Sigmoid colon (tissue), 4 donors: Measurements from ENCODE around the gene SHISA5.

Experiments
- EP300 ChIP-seq, 4 donors: sonication (generic); formaldehyde crosslinking; IDR thresholded peaks; one replicate each; pipeline ENCODE4 v1.6.1; 2017; ENCODE audit warnings: antibody characterized with exemption in 4 of 4
- POLR2A ChIP-seq, 2 donors: fragments of 450-650 bp; IDR thresholded peaks; one replicate each; pipeline ENCODE4 v1.6.1; 2016; ENCODE audit warnings: antibody characterized with exemption in 2 of 2, mild to moderate bottlenecking in 2 of 2, moderate library complexity in 2 of 2
- POLR2AphosphoS5 ChIP-seq, 4 donors: sonication (generic); formaldehyde crosslinking; IDR thresholded peaks; one replicate each; pipeline ENCODE4 v1.6.1; 2017; ENCODE audit warnings: antibody characterized with exemption in 4 of 4
- TF ChIP-seq, protein P1 (sequence below), 4 experiments: fragments of 450-650 bp in 3 of 4; fragments of 200-600 bp in 1 of 4; IDR thresholded peaks; one replicate each; pipeline ENCODE4 v1.5.1; 2016 to 2019; ENCODE audit warnings: antibody characterized with exemption in 4 of 4, mild to moderate bottlenecking in 3 of 4, moderate library complexity in 2 of 4

DNA sequence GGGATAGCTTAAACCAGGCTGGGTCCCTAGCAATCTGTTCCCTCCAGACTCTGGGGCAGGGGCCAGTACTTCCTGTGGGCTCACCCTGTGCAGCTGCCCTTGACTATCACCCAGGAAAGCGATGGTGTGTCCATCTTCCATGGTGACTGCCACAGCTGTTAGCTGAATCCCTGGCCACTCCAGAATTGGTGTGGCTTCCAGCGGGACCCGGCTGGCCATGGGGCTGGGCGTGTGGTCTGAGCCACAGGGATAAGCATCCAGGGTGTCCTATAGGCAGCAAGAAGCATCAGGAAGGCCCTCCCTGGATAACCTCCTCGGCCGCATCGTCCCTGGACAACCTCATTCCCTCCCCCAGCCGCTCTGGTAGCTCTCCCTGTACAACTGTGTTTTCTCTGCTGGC is 81.3 kb downstream of the SHISA5 start:
- no peak for TF ChIP-seq EP300 (IDR thresholded peaks at IDR 0.05)
- TF ChIP-seq POLR2A (IDR thresholded peaks at IDR 0.05), result no peak
- TF ChIP-seq, protein P1, sequence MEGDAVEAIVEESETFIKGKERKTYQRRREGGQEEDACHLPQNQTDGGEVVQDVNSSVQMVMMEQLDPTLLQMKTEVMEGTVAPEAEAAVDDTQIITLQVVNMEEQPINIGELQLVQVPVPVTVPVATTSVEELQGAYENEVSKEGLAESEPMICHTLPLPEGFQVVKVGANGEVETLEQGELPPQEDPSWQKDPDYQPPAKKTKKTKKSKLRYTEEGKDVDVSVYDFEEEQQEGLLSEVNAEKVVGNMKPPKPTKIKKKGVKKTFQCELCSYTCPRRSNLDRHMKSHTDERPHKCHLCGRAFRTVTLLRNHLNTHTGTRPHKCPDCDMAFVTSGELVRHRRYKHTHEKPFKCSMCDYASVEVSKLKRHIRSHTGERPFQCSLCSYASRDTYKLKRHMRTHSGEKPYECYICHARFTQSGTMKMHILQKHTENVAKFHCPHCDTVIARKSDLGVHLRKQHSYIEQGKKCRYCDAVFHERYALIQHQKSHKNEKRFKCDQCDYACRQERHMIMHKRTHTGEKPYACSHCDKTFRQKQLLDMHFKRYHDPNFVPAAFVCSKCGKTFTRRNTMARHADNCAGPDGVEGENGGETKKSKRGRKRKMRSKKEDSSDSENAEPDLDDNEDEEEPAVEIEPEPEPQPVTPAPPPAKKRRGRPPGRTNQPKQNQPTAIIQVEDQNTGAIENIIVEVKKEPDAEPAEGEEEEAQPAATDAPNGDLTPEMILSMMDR (IDR thresholded peaks at IDR 0.05), result no peak
- peak in 1 of 4 donors; percentile 40 for TF ChIP-seq POLR2AphosphoS5 (IDR thresholded peaks at IDR 0.05)
